HG03095 (cell line): Measurements from ENCODE around the gene NTF4.
"Not testable (repeated sequence)": the region's sequence is repeated elsewhere in the genome, so short reads cannot be mapped to it uniquely, and the experiment has no call there.

Experiments
- ATAC-seq: cut with Tn5 transposase; IDR thresholded peaks from one replicate; pipeline ENCODE4 v1.9.1; 2021; ENCODE audit warnings: moderate library complexity; ENCODE audit not compliant: unreplicated experiment

The NTF4 gene

GRCh38 chr19:49024233-49024632 lies 40.4 kb downstream of the NTF4 start, which contains the start of gene CGB3:
TSS of gene CGB3 (minus strand) at chr19:49024333. CDS start at chr19:49023971, 362 bp downstream.
- ATAC-seq: not testable (repeated sequence)

- ATAC-seq: no peak
Measured at GRCh38 chr19:49022116-49022515, 42.5 kb downstream of the NTF4 start.

GRCh38 chr19:49020931-49021895 lies 43.4 kb downstream of the NTF4 start:
- no peak for ATAC-seq

GRCh38 chr19:49020342-49020741 lies 44.3 kb downstream of the NTF4 start:
- ATAC-seq: no peak

GRCh38 chr19:49019242-49019932 lies 45.2 kb downstream of the NTF4 start:
- ATAC-seq: no peak

- not testable (repeated sequence) for ATAC-seq
Measured at GRCh38 chr19:49018388-49019241, 46.0 kb downstream of the NTF4 start.

- ATAC-seq: no peak
Measured at GRCh38 chr19:49017666-49018351, 46.8 kb downstream of the NTF4 start.

- no peak for ATAC-seq
Measured at GRCh38 chr19:49017041-49017665, 47.5 kb downstream of the NTF4 start, which contains the start of gene LHB. TSS of gene LHB (minus strand) at chr19:49017091. CDS start at chr19:49017081, 10 bp downstream.

GRCh38 chr19:49016067-49016839 lies 48.4 kb downstream of the NTF4 start:
- no peak for ATAC-seq

- ATAC-seq: no peak
Measured at GRCh38 chr19:49014870-49015255, 49.8 kb downstream of the NTF4 start.

GRCh38 chr19:49014123-49014869 lies 50.3 kb downstream of the NTF4 start:
- ATAC-seq: no peak

GRCh38 chr19:49011194-49011593 lies 53.4 kb downstream of the NTF4 start:
- ATAC-seq: no peak
